GM19438 (cell line): ENCODE measurements around the gene SUSD3.
"Not testable (repeated sequence)": the region's sequence is repeated elsewhere in the genome, so short reads cannot be mapped to it uniquely, and the experiment has no call there.

ENCODE experiments used
- ATAC-seq: cut with Tn5 transposase; IDR thresholded peaks from one replicate; pipeline ENCODE4 v1.9.1; 2021; ENCODE audit warnings: low read depth; ENCODE audit not compliant: unreplicated experiment

SUSD3 gene

DNA sequence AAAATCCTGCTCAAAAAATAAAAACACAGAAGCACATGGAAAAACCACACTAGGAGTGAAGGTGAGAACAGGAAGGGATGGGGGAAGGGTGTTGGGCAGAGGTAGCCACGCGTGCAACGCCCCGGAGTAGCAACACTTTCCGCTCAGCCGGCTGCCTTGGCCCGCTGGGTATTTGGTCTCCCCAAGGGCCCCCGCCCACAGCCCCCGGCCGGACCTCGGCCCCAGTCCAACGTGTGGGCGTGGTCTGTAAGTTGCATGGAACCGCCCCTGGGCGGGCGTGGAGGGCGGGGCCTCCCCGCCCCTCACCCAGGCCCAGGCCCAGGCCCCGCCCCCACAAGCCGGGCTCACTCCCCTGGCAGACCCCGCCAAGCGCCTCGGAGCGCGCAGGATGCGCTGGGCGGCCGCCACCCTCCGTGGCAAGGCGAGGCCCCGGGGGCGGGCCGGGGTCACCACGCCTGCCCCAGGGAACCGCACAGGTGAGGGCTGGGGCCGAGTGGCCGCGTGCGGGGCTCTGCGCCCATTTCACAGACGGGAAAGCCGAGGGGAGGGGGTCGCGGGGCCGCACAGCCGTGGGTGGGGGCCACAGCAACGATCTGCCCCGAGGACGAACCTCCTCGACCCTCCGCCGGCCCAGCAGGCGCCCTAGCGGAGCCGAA lies at the start of gene SUSD3:
Gene SUSD3, plus strand, starts transcription at position 347 of the 656 bp plus-strand sequence. Its CDS starts 42 bp downstream, at position 389.
- ATAC-seq: peak; percentile 41

DNA sequence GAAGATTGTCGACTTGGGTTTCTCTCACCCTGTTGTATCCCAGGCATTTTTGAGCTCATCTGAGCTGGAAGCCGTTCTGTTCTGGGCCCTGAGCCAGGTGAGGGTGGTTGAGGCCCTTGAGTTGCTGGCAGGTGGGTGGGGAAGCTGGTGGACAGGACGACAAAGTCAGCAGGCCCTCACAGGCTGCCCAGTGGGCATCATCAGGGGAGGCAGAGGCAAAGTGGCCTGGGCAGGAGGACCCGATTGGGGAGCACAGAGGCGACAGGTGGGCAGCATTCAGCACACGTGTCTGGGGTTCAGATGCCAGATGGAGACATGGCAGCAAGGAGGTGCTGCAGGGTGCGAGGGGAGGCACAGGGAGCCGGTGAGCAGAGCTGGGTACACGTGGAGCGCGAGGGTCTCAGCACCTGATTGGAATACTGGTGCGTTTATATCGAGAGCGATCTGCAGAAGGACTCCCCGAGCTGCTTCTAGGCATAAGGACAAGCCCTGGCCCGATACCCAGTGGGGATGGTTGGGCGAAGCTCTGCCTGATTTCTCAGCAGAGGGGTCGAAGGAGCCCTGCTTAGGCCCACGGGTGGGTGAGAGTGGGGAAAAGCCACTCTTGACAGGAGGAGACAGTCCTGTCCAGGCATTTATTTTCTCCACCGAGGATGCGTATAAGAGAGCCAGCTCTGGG lies 49.0 kb upstream of the SUSD3 start:
- no peak for ATAC-seq

DNA sequence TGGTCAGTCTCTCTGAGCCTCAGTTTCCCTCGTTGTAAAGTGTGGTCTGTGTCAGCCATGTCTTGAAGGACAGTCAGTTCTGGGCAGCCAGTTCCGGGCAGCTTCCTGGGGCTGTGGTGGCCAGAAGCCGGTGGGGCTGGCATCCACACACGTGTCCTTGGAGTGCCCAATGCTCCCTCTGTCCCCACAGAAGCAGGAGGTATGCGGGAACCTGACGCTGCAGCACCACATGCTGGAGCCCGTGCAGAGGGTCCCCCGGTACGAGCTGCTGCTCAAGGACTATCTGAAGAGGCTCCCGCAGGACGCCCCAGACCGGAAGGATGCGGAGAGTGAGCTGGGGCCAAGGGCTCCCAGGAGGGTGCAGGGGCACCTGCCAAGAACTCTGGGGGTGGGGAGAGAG lies 48.4 kb upstream of the SUSD3 start:
- ATAC-seq: no peak

DNA sequence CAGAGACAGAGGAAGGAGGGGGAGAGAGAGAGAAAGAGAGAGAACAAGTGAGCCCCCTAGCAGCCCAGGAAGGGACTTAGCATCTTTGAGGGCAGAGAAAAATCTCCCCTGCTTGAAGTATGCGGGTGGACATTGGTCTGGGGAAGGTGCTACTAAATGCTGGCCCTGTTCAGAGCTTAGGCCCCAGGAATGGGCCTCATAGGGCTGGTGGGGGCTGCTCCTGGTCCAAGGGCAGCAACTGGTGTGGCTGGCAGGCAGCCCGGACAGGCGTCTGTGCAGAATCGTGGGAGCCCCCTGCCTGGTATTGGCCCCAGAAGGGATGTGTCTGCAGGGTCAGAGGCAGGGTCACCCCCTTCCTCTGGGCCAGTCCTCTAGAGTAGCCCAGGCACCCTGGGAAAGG lies 47.8 kb upstream of the SUSD3 start:
- ATAC-seq: no peak

DNA sequence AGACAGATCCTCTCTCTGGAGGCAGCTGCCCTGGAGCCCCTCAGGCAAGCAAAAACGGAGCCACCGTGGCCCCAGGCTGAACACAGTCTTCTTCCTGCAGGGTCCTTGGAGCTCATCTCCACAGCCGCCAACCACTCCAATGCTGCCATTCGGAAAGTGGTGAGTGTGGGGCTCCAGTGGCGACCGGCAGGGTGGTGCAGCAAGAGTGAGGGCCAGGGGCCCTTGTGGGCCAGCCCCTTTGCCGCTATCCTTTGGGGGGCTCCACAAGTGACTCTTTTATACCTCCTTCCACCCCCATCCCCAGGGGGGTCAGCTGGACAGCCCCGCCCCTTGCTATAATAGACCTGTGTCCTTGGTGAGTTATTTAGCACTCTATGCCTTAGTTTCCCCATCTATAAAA lies 47.4 kb upstream of the SUSD3 start:
- no peak for ATAC-seq

DNA sequence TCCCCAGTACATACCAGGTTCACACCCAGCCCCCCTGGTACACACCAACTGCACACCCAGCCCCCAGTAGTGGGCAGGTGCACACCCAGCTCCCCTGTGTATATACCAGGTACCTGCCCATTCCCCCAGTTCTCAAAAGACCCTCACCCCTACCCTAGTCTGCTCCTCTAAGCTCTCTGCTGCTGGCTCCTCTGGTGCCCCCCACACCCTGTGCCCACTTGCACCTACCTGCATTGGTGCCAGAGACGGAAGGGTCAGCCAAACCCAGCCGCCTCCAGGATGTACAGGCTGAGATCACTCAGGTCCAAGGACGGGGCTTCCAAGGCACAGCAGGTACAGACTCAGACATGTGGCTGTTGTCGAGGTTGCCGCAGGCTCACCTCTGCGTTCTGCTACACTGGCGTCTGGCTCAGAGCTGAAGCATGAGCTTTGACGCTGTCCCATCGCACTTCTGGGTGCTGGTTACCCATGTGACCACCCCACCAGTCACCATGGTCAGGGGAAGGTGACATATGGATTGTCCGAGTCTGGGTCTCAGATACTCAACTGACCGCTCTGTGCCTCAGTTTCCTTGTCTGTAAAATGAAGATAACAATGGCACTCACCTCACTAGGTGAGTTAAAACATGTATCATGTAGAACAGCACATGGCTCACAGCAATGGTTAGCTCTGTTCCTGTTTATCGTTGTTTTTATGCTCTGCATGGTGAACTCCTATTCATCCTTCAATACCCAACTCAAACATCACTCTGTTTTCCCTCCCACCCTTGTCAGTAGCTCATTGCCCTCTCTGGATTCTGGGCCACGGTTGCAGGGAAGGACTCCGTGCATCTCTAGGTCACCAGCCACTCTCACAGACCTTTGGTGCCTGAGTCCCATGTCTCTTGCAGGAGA lies 45.3 kb upstream of the SUSD3 start:
- ATAC-seq: no peak

- no peak for ATAC-seq
Observed at GRCh38 chr9:93013856-93014582, 44.5 kb upstream of the SUSD3 start.

GRCh38 chr9:93015190-93015589 lies 43.3 kb upstream of the SUSD3 start:
- ATAC-seq: not testable (repeated sequence)

DNA sequence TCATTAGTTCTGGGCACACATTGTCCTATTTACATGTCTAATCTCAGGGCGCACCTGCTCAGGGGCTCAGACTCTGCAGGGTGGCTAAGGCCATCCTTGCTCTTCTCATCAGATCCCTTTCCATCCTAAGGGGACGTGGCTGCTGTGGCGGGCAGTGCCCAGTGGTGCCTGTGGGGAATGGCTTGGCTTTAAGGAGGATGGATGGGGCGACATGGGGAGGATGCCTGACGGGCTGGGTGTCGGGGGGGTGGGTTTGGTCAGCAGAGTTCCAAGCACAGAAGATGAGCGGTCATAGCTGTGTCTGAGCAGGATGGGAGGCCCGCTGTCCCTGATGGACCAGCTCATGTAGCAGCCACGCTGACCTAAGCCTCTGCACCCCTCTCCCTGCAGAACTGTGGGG lies 40.9 kb upstream of the SUSD3 start:
- no peak for ATAC-seq

DNA sequence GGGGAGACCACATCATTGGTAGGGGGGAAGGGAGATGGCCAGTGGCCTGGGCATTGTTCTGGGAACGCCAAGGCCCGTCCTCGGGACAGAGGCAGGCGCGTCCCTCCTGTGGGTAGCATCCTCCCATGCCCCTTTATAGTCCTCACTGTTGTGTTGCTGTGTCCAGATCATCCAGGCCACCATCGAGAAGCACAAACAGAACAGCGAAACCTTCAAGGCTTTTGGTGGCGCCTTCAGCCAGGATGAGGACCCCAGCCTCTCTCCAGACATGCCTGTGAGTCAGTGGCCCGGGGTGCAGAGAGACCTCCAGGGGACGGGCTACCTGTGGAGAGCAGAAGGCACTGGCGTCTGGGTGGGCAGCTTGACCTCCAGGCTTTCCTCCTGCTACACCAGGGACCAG lies 38.4 kb upstream of the SUSD3 start:
- no peak for ATAC-seq

DNA sequence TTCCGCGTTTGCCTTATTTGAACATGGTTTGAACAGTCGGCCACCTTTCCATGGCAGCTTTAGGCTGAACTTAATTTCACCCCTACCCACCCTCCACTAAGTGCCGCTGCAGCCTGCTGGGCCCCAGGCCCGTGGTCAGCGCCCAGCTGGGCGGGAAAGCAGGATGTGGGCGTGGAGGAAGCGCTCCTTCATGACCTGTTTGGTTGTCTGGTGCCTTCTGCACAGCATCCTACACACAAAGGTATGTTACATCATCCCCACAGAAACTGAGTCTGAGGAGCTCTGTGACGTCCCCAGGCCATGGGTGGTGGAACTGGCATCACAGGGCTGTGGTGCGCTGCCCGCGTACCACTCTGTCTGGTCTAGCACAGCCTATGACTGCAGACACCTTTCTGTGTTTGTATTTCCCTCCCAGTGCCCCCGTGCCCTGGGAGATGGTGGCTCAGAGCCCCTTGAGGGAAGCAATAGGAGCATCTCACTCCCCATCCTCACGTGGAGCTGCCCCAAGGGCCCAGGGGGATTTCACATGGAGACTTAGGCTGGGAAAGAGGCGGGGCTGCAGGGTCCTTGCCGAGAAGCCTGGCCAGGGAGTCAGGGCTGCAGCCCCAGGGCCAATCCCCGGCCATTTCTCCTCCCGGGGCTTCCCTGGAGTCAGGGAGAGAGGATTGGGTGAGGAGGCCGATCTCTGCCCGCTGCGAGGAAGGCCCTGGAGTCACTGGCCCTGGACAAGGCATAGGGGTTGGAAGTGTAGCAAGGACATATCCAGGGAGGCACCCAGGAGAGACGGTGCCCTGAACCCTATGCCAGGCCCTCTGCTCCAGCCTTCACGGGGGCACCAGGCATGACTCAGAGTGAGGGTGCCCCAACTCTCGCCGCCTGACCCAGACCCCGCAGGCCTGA lies 37.5 kb upstream of the SUSD3 start:
- no peak for ATAC-seq

DNA sequence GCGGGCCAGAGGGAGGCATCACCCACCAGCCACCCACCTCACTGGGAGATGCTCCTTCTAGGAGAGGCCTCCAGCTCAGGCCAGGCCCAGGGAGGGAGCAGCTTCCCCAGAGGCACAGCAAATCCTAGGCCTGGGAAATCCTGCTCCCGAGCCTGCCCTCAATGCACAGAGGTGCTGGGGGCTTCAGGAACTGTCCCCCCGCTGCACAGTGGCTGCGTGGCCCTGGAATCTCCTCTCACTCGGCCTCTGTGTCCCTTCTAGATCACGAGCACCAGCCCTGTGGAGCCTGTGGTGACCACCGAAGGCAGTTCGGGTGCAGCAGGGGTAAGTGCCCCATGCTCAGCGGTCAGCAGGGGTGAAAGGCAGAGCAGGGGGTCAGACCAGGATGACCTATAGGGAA lies 36.4 kb upstream of the SUSD3 start:
- no peak for ATAC-seq

GRCh38 chr9:93022721-93023520 lies 35.6 kb upstream of the SUSD3 start:
- no peak for ATAC-seq

DNA sequence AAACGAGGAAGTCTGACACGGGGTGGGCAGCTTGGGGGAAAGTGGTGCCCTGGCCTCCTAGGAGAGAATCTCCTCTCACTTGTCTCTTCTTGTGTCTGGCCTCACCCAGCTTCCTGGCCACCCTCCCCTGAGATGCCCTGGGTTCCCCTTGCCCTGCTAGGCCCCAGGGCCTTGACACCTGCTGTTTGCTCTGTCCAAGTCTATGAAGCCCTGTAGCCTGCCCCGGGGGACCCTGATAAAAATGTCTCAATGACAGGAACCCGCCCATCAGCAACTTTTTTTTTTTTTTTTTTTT lies 35.0 kb upstream of the SUSD3 start:
- no peak for ATAC-seq

DNA sequence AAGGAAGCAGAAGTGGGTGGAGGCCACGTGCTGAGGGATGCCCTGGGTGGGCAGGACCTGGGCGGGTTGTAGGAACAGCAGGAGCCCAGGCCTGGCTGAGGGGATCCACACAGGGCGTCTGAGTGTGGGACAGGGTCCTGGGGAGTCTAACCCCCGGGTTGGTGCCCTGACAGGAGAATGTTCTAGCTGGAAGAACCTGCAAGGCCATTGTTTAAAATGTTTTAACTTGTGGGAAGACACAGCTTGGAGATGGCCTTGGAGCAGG lies 33.9 kb upstream of the SUSD3 start:
- no peak for ATAC-seq

DNA sequence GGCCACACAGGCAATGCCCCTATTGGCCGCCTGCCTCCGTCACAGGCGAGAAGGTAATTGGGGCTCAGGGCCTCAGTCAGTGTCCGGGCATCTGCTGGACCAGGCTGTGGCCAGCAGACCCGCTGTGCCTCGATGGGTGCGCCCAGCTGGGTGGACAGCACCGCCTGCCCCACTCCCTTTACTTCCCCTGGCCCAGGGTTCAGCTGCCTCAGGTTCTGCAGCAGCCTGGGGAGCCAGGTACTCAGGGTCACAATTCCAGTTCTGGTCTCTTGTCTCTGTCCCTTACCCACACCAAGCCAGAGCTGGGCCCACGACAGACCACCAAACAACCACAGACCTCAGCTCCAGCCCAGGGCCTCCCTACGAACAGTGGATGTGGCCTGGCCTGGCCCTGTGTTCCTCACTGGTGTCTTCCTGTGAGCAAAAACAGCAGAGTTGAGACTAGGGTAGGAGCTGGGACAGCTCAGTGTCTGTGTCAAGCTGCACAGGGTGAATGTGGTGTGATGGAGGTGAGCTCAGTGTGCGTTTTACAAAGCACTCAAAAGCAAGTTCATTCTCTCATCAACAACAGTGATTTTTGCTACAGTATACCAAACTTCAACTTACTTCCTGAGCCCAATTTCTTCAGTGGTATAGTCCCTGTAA lies 33.4 kb upstream of the SUSD3 start:
- no peak for ATAC-seq

GRCh38 chr9:93025736-93026135 lies 32.8 kb upstream of the SUSD3 start:
- ATAC-seq: no peak

DNA sequence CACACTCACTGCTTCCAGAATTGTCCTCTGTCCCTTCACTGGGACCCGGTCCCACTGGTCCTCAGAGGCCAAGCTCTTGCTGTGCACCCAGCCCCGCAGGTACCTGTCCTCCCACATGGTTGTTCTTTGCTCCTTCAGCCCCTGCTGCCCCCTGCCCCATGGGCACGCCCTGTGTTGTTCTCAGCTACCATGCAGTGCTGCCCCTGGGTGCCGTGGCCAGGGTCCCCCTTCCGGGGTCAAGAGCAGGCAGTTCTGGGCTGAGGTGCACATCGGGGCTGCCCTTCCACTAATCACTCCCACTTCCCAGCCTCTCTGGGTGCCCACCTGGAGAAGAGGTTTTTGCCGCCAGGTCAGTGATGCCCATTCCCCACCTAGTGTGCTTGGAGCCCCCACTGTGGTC lies 31.9 kb upstream of the SUSD3 start:
- no peak for ATAC-seq

- no peak for ATAC-seq
Observed at GRCh38 chr9:93027750-93028149, 30.8 kb upstream of the SUSD3 start.
